Caki2 (cell line): ENCODE measurements around the gene TMPRSS2. TPM values are rescaled to one million over a fixed set of nuclear protein-coding genes. Genes with fewer than 3 reads are reported as not detected.

Source experiments
- DNase-seq: peaks from one replicate; pipeline ENCODE4 v3.0.0-alpha.2; 2015; ENCODE audit warnings: low read depth
- in situ Hi-C: cut with HindIII; loops from 2 replicates; pipeline ENCODE4 v1.10.0; 2016; ENCODE audit warnings: low sequenced_read_pairs, low pct_unique_long_range_greater_than_20kb, mixed read lengths
- total RNA-seq: library from RNA; depleted of rRNA; stranded (reverse); fragments of >200 nt; shearing (Covaris generic); gene quantifications from 2 replicates; pipeline ENCODE4 v1.2.3, GENCODE V29; 2014; ENCODE audit warnings: low replicate concordance; rRNA removed

TMPRSS2 gene
- total RNA-seq, result 2.3 TPM in 1 of 2 replicates, not detected in the other

GRCh38 chr21:41507521-41508414 is at the start of gene TMPRSS2:
Gene TMPRSS2 (minus strand): TSS chr21:41508158. CDS start chr21:41498133, 10,025 bp downstream.
- in situ Hi-C loops, result no loop called here
- no peak for DNase-seq

GRCh38 chr21:41555057-41555456 is 47.1 kb upstream of the TMPRSS2 start:
- DNase-seq, result no peak
- in situ Hi-C loops, result no loop called here

DNA sequence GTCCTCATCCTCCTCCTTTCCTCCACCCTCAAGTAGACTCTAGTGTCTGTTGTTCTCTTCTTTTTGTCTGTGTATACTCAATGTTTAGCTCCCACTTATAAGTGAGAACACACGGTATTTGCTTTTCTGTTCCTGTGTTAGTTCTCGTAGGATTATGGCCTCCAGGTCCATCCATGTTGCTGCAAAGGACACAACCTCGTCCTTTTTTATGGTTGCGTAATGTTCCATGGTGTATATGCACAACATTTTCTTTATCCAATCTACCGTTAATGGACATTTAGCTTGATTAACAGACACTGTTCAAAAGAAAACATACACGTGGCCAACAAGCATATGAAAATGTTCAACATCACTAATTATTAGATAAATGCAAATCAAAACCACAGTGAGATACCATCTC is 44.3 kb upstream of the TMPRSS2 start:
- DNase-seq, result no peak
- in situ Hi-C loops, result no loop called here

GRCh38 chr21:41548781-41549180 is 40.8 kb upstream of the TMPRSS2 start:
- DNase-seq, result no peak
- in situ Hi-C loops, result no loop called here

DNA sequence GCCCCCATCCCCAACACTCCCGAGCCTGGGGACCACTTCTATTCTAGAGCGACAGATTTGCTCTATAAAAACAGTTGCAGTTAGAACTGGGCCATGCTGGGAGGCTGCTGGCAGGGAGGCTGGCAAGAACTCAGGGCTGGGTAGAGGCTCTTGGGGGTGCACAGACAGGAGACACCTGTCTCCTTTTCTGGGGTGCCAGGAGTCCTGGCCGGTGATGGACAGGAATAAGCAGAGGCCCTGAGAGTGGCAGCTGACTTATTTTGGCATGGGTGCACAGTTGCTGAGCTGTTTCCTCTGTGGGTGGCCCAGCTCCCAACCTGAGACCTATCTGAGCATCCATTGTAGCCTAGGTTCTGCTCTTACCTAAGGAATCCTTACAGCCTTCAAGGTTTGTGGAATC is 39.2 kb upstream of the TMPRSS2 start:
- no peak for DNase-seq
- in situ Hi-C loops, result no loop called here

- in situ Hi-C loops, result no loop called here
- DNase-seq, result no peak
Observed at GRCh38 chr21:41545500-41546359, 37.8 kb upstream of the TMPRSS2 start.

DNA sequence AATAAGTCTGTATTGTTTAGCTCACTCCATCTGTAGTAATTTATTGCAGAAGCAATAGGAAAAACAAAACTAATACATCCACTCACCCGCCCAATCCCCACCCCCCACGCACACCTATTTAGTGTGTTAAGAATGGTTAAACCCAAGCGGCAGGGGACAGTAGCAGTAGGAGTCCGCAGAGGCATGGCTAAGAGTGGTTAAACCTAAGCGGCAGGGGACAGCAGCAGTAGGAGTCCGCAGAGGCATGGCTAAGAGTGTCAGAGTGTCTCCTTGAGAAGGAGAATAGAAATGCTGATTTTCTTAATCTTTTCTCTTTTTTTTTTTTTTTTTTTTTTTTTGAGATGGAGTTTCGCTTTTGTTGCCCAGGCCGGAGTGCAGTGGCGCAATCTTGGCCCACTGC is 34.8 kb upstream of the TMPRSS2 start:
- in situ Hi-C loops, result no loop called here
- DNase-seq, result no peak

DNA sequence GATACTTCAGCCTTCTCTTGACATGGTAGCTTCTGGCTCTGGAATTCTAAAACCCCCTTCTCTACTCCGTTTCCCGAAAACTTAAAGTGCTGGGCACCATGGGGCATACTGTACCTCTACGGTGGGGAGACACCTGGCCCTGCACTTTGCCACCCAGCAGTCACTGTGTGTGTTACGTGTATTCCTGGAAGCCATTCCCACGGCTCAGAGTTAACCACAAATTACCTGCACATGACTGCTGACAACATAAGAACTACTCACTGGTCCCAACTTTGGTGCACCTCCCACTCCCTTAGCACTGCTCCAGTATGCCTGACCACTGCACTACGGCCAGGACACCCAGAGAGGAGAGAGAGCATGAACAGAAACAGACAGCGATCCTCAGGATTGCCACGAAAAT is 29.4 kb upstream of the TMPRSS2 start:
- DNase-seq, result no peak
- in situ Hi-C loops, result no loop called here

- no peak for DNase-seq
- in situ Hi-C loops, result no loop called here
Observed at GRCh38 chr21:41536827-41537103, 28.8 kb upstream of the TMPRSS2 start.

DNA sequence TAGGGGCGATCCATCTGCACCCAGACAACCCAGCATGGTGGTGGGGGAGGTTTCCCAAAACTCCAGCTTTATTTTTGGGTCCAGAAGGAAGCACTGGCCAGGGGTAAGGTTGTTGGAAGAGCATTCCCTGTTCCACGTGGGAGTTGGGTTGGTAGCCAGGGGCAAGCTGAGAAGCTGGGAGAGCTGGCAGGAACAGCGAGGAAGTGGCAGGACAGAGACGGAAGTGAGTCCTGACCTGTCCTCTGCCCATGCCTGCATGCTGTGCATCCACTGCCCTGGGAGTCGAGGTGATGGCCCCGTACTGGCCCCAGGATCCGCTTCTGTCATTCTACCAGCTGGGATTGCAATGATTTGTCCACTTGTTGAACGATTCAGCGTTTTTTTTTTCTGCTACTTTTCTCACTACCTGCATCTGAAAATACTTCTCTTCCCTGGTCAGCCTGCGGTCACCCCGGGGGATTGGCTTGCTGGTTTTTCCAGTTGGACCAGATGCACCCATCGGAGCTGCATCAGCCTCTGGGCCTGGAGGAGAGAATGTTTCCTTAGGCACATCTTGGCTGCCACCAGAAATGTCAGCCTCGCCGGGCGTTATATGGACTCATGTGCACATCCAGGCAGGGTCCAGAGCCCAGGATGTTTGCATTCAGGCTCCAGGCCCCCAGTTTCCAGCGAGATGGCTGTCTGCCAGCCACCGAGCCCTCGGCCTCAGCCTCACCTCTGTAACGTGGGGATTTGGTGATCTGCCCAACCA is 28.3 kb upstream of the TMPRSS2 start:
- in situ Hi-C loops, result no loop called here
- no peak for DNase-seq

DNA sequence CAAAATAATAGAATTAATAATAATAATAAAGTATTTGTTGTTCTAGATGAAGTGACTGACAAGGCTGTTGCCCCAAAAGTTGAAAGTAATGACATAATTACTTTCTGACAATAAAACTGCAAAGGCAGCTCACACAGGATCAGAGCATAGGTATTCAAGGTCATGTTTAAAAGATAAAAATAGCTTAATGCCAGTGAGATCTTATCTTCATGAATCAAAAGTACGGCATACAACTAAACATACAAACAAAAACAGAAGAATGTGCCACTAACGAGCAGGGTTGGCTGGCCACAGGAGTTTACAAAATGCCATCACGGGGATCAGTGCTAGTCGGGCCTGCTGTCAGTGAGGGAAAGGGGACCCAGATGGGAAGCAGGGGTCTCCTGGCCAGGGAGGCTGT is 22.4 kb upstream of the TMPRSS2 start:
- in situ Hi-C loops, result no loop called here

DNA sequence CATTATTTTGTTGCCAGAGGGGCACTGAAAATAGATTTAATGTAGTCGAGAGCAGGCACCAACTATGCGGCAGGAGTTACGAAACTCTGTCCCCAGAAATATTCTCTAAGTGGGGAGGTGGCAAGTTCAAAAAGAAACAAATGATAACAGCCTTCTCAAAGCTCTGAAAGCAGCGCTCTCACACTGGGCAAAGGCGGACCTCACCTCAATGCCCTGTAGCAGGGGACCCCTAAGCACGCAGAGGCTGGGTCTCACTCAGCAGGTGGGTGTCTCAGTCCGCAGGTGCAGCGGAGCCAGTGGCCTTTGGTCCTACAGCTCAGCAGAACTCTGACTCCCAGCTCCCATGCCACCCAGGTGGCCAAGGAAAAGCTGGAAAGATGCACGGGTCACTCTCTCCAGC is 21.8 kb upstream of the TMPRSS2 start:
- in situ Hi-C loops, result no loop called here
- DNase-seq, result no peak

More for the DNA sequence above, 22.4 kb upstream of the TMPRSS2 start:
- no peak for DNase-seq

DNA sequence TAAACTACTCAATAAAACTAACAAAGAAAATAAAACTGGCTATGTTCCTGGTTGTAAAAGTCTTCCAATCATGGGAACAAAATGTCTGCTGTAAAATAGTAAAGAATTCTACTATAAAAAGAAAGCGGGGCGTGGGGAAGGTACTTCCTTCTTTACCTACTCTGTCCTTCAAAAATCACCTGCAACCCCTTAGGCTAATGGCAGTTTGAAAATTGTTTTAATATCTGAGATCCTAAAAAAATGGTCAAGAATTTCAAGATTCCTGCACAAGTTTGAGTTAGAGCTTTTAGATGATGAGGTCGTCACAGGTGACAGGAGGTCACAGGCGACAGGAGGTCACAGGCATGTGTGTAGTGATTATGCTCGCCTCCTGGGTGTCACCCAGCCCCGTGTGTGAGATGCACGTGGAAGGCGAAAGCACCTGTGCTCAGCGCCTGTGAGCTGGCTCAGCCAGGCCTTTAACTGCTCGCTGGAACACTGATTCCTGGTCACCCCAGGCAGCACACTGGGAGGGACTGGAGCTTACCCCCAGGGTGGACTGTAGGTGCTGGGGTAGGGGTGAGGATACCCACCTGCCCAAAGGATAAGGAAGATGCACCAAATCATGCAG is 18.6 kb upstream of the TMPRSS2 start:
- in situ Hi-C loops, result no loop called here
- no peak for DNase-seq

DNA sequence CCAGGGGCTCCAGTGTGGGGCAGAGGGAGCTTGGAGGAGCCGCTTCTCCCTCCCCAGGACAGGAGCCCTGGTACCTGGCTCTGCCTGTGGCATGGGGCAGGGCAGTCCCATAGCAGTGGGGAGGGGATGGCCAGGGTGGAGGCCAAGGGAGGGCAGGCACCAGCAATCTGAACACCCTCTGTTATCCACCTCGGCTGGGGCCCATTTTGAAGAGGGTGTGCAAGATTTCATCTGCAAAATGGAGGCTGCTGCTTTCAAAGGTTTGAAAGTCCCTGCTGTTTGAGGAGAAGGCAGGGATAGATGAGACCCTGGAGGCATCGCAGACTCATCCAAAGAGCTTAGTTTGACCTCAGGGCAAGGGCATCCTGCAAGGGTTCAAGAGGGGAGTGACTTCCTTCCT is 15.2 kb upstream of the TMPRSS2 start:
- in situ Hi-C loops, result no loop called here
- DNase-seq, result no peak

DNA sequence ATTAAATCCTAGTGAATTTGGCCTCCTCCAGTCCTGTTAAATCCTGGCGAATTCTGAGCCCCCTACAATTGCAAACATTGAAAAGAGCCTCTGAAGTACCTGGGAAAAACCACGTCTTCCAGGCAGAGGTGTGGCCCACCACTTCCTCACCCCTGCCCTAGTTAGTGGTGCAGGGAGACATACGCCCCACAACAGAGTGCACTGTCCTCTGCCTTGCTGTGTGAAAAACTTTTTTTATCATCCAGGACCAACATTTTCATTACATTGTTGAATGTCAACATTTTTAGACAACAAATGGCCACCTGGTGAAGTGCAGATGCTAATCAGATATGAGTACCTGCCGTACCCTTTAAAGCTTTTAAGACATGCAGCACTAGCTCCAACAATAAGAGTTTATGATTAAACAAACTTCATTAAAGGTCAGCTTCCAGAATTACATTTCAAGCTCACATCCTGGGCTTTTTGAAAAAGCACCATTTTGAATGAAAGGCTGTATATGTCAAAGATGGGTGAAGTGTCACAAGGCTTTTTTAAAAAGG is 13.6 kb upstream of the TMPRSS2 start:
- no peak for DNase-seq

DNA sequence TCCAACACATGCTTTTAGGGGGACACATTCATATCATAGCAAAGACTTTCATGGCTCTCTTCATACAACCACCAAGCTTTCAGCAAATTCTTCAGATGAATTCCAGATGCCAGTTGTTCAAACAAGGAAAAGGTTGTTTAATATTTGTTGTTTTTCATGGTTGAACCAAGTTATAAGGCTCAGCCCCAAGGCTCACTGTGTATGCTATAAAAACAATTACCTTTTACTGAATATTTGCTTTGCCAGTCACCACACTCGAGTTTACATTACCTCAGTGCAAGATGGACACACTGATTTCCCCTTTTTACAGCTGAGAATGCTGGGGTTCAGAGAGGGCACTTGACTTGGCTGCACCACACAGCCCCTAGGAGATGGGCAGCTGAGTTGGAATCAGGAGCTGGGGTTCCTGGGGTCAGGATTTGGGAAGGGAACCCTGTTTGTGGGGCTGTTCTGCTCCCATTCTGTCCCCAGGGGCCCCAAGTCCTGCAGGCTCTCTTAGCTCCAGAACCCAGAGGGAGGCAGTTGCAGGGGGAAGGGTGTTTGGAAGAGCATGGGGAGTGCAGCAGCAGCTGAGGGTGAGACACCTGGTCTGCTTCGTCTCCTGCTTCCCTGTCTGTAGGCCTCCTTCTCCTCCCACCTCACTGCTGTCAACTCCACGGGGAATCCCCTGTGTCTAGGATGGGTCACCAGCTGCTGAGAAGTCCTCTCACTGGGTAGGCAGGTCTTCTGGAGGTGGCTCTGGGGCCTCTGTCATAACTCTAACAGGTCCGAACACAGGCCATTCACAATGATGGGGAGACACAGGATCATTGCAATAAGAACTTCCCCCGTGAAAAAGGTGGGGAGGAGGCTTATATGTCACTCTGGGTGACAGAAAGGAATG is 12.8 kb upstream of the TMPRSS2 start:
- DNase-seq, result no peak
- in situ Hi-C loops, result no loop called here

More for the DNA sequence above, 13.6 kb upstream of the TMPRSS2 start:
- in situ Hi-C loops, result no loop called here
